Mesenchymal stem cell (in vitro differentiated cells and primary cell): ENCODE measurements around the gene EFCAB3. TPM values are rescaled to one million over a fixed set of nuclear protein-coding genes. Genes with fewer than 3 reads are reported as not detected.

Experiments
- DNase-seq: peaks from one replicate; pipeline ENCODE4 v3.0.0-alpha.2; 2013
- H2AFZ ChIP-seq: one replicate; pipeline ENCODE4 v1.6.1; 2013; ENCODE audit warnings: low read depth, mild to moderate bottlenecking, control low read depth, inconsistent platforms, low read length, moderate library complexity
- H2AK5ac ChIP-seq: 2 replicates; pipeline ENCODE4 v1.6.1; 2013; ENCODE audit warnings: low read length, moderate library complexity, mild to moderate bottlenecking, inconsistent platforms; ENCODE audit not compliant: severe bottlenecking
- H2BK120ac ChIP-seq: one replicate; pipeline ENCODE4 v1.6.1; 2013; ENCODE audit warnings: low read depth, mild to moderate bottlenecking, inconsistent platforms, low read length, moderate library complexity
- H2BK12ac ChIP-seq, 2 experiments: one replicate each; pipeline ENCODE4 v1.6.1; 2013; ENCODE audit warnings: inconsistent platforms in 2 of 2, low read length in 2 of 2, mild to moderate bottlenecking in 2 of 2, moderate library complexity in 2 of 2, control low read depth in 1 of 2
- H2BK15ac ChIP-seq: one replicate; pipeline ENCODE4 v1.6.1; 2013; ENCODE audit warnings: mild to moderate bottlenecking, low read depth, inconsistent platforms; ENCODE audit not compliant: poor library complexity, severe bottlenecking
- H2BK5ac ChIP-seq: 2 replicates; pipeline ENCODE4 v1.6.1; 2013; ENCODE audit warnings: low read depth, mild to moderate bottlenecking, low read length, control low read depth, inconsistent platforms; ENCODE audit not compliant: poor library complexity, severe bottlenecking
- H3K14ac ChIP-seq, 2 experiments: one replicate each; pipeline ENCODE4 v1.6.1; 2013; ENCODE audit warnings: inconsistent platforms in 2 of 2, low read length in 2 of 2, control low read depth in 1 of 2, mild to moderate bottlenecking in 1 of 2, moderate library complexity in 1 of 2
- H3K18ac ChIP-seq, 2 experiments: one replicate each; pipeline ENCODE4 v1.6.1; 2013; ENCODE audit warnings: inconsistent platforms in 2 of 2, low read length in 2 of 2, control low read depth in 1 of 2, low read depth in 1 of 2, mild to moderate bottlenecking in 1 of 2
- H3K23ac ChIP-seq, 2 experiments: one replicate each; pipeline ENCODE4 v1.6.1; 2013; ENCODE audit warnings: inconsistent platforms in 2 of 2, low read length in 2 of 2, mild to moderate bottlenecking in 2 of 2, moderate library complexity in 2 of 2, control low read depth in 1 of 2
- H3K27ac ChIP-seq: 2 replicates; pipeline ENCODE4 v1.5.1; 2013; ENCODE audit warnings: mild to moderate bottlenecking, moderate library complexity, low read length, control low read depth, inconsistent platforms; ENCODE audit not compliant: poor library complexity, severe bottlenecking
- H3K27me3 ChIP-seq, 2 experiments: 2 replicates each; pipeline versions ENCODE4 v1.6.1 to v1.7.0; 2013; ENCODE audit warnings: low read length in 2 of 2, mild to moderate bottlenecking in 2 of 2, moderate library complexity in 2 of 2, control low read depth in 1 of 2, inconsistent platforms in 1 of 2; ENCODE audit not compliant: control insufficient read depth in 1 of 2, insufficient read depth in 1 of 2
- H3K36me3 ChIP-seq, 2 experiments: 2 replicates each; pipeline versions ENCODE4 v1.6.1 to v1.7.0; 2013; ENCODE audit warnings: low read length in 2 of 2, control low read depth in 1 of 2, inconsistent platforms in 1 of 2, low read depth in 1 of 2, mild to moderate bottlenecking in 1 of 2; ENCODE audit not compliant: insufficient read depth in 2 of 2, control insufficient read depth in 1 of 2
- H3K4ac ChIP-seq, 2 experiments: one replicate each; pipeline ENCODE4 v1.6.1; 2013; ENCODE audit warnings: inconsistent platforms in 2 of 2, low read length in 2 of 2, mild to moderate bottlenecking in 2 of 2, moderate library complexity in 2 of 2, control low read depth in 1 of 2, low read depth in 1 of 2
- H3K4me1 ChIP-seq: 2 replicates; pipeline ENCODE4 v1.6.1; 2013; ENCODE audit warnings: low read depth, low read length, control low read depth; ENCODE audit not compliant: control insufficient read depth, insufficient read depth
- H3K4me2 ChIP-seq: 2 replicates; pipeline ENCODE4 v1.6.1; 2013; ENCODE audit warnings: low read length, mild to moderate bottlenecking, inconsistent platforms; ENCODE audit not compliant: poor library complexity, severe bottlenecking
- H3K4me3 ChIP-seq, 2 experiments: 2 replicates each; pipeline versions ENCODE4 v1.5.1 to v1.7.0; 2013; ENCODE audit warnings: low read length in 2 of 2, mild to moderate bottlenecking in 2 of 2, control low read depth in 1 of 2, low read depth in 1 of 2; ENCODE audit not compliant: insufficient read depth in 1 of 2
- H3K79me1 ChIP-seq: replicated peaks from 2 replicates; pipeline ENCODE4 v1.6.1; 2013; ENCODE audit warnings: mild to moderate bottlenecking, control low read depth, low read length, inconsistent platforms; ENCODE audit not compliant: poor library complexity, severe bottlenecking
- H3K9ac ChIP-seq: 2 replicates; pipeline ENCODE4 v1.7.0; 2013; ENCODE audit warnings: mild to moderate bottlenecking, low read length, moderate library complexity
- H3K9me3 ChIP-seq: 2 replicates; pipeline ENCODE4 v1.7.0; 2013; ENCODE audit warnings: mild to moderate bottlenecking, low read length; ENCODE audit not compliant: control insufficient read depth
- H4K8ac ChIP-seq: one replicate; pipeline ENCODE4 v1.6.1; 2013; ENCODE audit warnings: inconsistent platforms, mild to moderate bottlenecking, low read length, moderate library complexity
- H4K91ac ChIP-seq: one replicate; pipeline ENCODE4 v1.6.1; 2013; ENCODE audit warnings: mild to moderate bottlenecking, low read length, inconsistent platforms
- WGBS: methylation state at CpG from one replicate; pipeline ENCODE4 v1.1.7; 2013; ENCODE audit warnings: mixed read lengths; 5-methylcytosine and 5-hydroxymethylcytosine counted together
- polyA plus RNA-seq, 2 experiments: library from polyadenylated mRNA; stranded (reverse); fragments of 200-250 nt; gene quantifications; one replicate each; pipeline ENCODE4 v1.2.3, GENCODE V29; 2013

The EFCAB3 gene
- not detected for polyA plus RNA-seq (2013, experiment 1 of 2)
- polyA plus RNA-seq (2013, experiment 2 of 2) = not detected

DNA sequence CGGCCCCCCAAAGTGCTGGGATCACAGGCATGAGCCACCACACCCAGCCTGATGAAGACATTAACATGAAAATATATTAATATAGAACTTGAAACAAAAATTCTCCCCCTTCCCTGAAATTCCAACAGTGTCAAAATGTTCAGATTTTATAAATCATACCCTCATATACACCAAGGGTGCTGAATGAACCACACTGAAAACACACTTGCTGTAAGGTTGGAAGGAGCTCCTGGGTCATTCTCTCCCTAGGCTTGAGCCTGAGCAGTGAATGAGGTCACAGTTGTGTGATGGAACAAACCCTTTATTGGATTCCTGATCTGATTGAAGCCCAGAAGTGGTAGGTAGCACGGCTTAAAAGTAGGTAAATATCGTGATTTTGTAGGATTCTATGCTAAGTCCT, at the start of gene EFCAB3:
Gene EFCAB3, plus strand, starts transcription at position 301 of the 400 bp plus-strand sequence. CDS start 2,427 bp downstream, outside the sequence.
- no peak within 1 kb of the TSS for H2BK120ac ChIP-seq
- no peak within 1 kb of the TSS for H3K23ac ChIP-seq
- H3K14ac ChIP-seq = no peak within 1 kb of the TSS
- H2BK5ac ChIP-seq = no peak within 1 kb of the TSS
- H3K4me3 ChIP-seq = no peak within 1 kb of the TSS
- no peak within 1 kb of the TSS for H4K8ac ChIP-seq
- no peak within 1 kb of the TSS for H2AK5ac ChIP-seq
- 79% methylated on average over 2 of the region's 3 CpGs for WGBS
- no peak within 1 kb of the TSS for H4K91ac ChIP-seq
- no peak within 1 kb of the TSS for H2BK12ac ChIP-seq
- no peak for DNase-seq
- H3K4me1 ChIP-seq = no peaks in the 10 kb centered on the region
- no peaks in the 10 kb centered on the region for H3K79me1 ChIP-seq
- no peak within 1 kb of the TSS for H3K4ac ChIP-seq
- H2AFZ ChIP-seq = no peak within 1 kb of the TSS
- H3K4me2 ChIP-seq = no peak within 1 kb of the TSS
- peaks cover 14 to 30% of the 10 kb centered on the region in 2 experiments for H3K27me3 ChIP-seq
- H3K9ac ChIP-seq = no peak within 1 kb of the TSS
- no peak within 1 kb of the TSS for H3K18ac ChIP-seq
- H3K27ac ChIP-seq = no peak within 1 kb of the TSS
- H3K9me3 ChIP-seq = no peaks in the 10 kb centered on the region
- no peaks in the 10 kb centered on the region for H3K36me3 ChIP-seq
- H2BK15ac ChIP-seq = no peak within 1 kb of the TSS

GRCh38 chr17:62336527-62336926, 43.8 kb upstream of the EFCAB3 start:
- Histone ChIP-seq H2BK120ac (no peak overlapping the region), H3K36me3 (no peaks in the 10 kb centered on the region), H3K18ac (no peak overlapping the region), H4K91ac (no peak overlapping the region), H4K8ac (no peak overlapping the region), H3K79me1 (no peaks in the 10 kb centered on the region), H2AK5ac (no peak overlapping the region), H3K23ac (no peak overlapping the region), H3K4me3 (no peak overlapping the region), H3K9me3 (peaks cover 18% of the 10 kb centered on the region), H3K27me3 (peaks cover 5 to 6% of the 10 kb centered on the region in 2 experiments), H2BK12ac (no peak overlapping the region), H2BK5ac (no peak overlapping the region), H3K4ac (no peak overlapping the region), H3K4me1 (no peaks in the 10 kb centered on the region), H3K9ac (no peak overlapping the region), H2BK15ac (no peak overlapping the region), H3K27ac (no peak overlapping the region), H2AFZ (no peak overlapping the region), H3K14ac (no peak overlapping the region), H3K4me2 (no peak overlapping the region)
- DNase-seq = no peak

- Histone ChIP-seq H3K4ac (no peak overlapping the region), H3K27ac (no peak overlapping the region), H4K91ac (no peak overlapping the region), H3K79me1 (no peaks in the 10 kb centered on the region), H2BK120ac (no peak overlapping the region), H2AK5ac (no peak overlapping the region), H2BK5ac (no peak overlapping the region), H3K9me3 (no peaks in the 10 kb centered on the region), H3K18ac (no peak overlapping the region), H3K4me2 (no peak overlapping the region), H4K8ac (no peak overlapping the region), H3K4me1 (no peaks in the 10 kb centered on the region), H3K4me3 (no peak overlapping the region), H2AFZ (no peak overlapping the region), H3K9ac (no peak overlapping the region), H3K23ac (no peak overlapping the region), H3K14ac (no peak overlapping the region), H3K27me3 (peaks cover 0 to 4% of the 10 kb centered on the region in 2 experiments), H3K36me3 (no peaks in the 10 kb centered on the region), H2BK12ac (no peak overlapping the region), H2BK15ac (no peak overlapping the region)
- WGBS = 91% methylated on average over 2 of the region's 3 CpGs
- no peak for DNase-seq
Observed at GRCh38 chr17:62343764-62344270, 36.5 kb upstream of the EFCAB3 start.

GRCh38 chr17:62351176-62351575, 29.2 kb upstream of the EFCAB3 start:
- DNase-seq = no peak
- WGBS = 92% methylated on average over 4 of the region's 5 CpGs
- no peak overlapping the region for H2AFZ ChIP-seq

More at GRCh38 chr17:62351176-62351575, 29.2 kb upstream of the EFCAB3 start:
- no peak overlapping the region for H3K4me2 ChIP-seq
- no peak overlapping the region for H3K4me3 ChIP-seq
- no peak overlapping the region for H4K91ac ChIP-seq
- H3K27ac ChIP-seq = no peak overlapping the region
- no peak overlapping the region for H2BK12ac ChIP-seq
- H3K27me3 ChIP-seq = peaks cover 0 to 10% of the 10 kb centered on the region in 2 experiments
- no peak overlapping the region for H4K8ac ChIP-seq
- H3K23ac ChIP-seq = no peak overlapping the region
- no peaks in the 10 kb centered on the region for H3K36me3 ChIP-seq
- H3K4ac ChIP-seq = no peak overlapping the region
- no peaks in the 10 kb centered on the region for H3K4me1 ChIP-seq
- H3K79me1 ChIP-seq = no peaks in the 10 kb centered on the region
- no peak overlapping the region for H3K18ac ChIP-seq
- no peak overlapping the region for H3K9ac ChIP-seq
- H2BK5ac ChIP-seq = no peak overlapping the region
- no peak overlapping the region for H2BK120ac ChIP-seq
- no peak overlapping the region for H2AK5ac ChIP-seq
- no peak overlapping the region for H3K14ac ChIP-seq
- no peak overlapping the region for H2BK15ac ChIP-seq
- H3K9me3 ChIP-seq = no peaks in the 10 kb centered on the region
